Midbrain (tissue), 1 donor: Measurements from ENCODE around the gene SKAP1.

ENCODE experiments used
- DNase-seq: peaks from one replicate; lab custom pipeline; 2025; lab: John Stamatoyannopoulos, UW

The SKAP1 gene

GRCh38 chr17:48429638-48430586 is at the start of gene SKAP1:
TSS of gene SKAP1 (minus strand) at chr17:48430214.
- no peak for DNase-seq

- no peak for DNase-seq
Observed at GRCh38 chr17:48479014-48479402, 49.0 kb upstream of the SKAP1 start.

GRCh38 chr17:48478224-48479013 is 48.4 kb upstream of the SKAP1 start:
- DNase-seq = no peak

- DNase-seq = no peak
Observed at GRCh38 chr17:48477221-48477620, 47.2 kb upstream of the SKAP1 start.

GRCh38 chr17:48472411-48473281 is 42.6 kb upstream of the SKAP1 start:
- DNase-seq = no peak

GRCh38 chr17:48471817-48472410 is 41.9 kb upstream of the SKAP1 start:
- no peak for DNase-seq

GRCh38 chr17:48470388-48471034 is 40.5 kb upstream of the SKAP1 start:
- DNase-seq = no peak

GRCh38 chr17:48469227-48469626 is 39.2 kb upstream of the SKAP1 start:
- no peak for DNase-seq

GRCh38 chr17:48468299-48468698 is 38.3 kb upstream of the SKAP1 start:
- no peak for DNase-seq

GRCh38 chr17:48465884-48466283 is 35.9 kb upstream of the SKAP1 start:
- no peak for DNase-seq

GRCh38 chr17:48463526-48463925 is 33.5 kb upstream of the SKAP1 start:
- no peak for DNase-seq

- no peak for DNase-seq
Observed at GRCh38 chr17:48462946-48463345, 32.9 kb upstream of the SKAP1 start.

- DNase-seq = no peak
Observed at GRCh38 chr17:48460052-48460451, 30.0 kb upstream of the SKAP1 start.

- DNase-seq = no peak
Observed at GRCh38 chr17:48459070-48459844, 29.2 kb upstream of the SKAP1 start.

GRCh38 chr17:48457080-48457836 is 27.2 kb upstream of the SKAP1 start:
- DNase-seq = peak; percentile 13

- DNase-seq = no peak
Observed at GRCh38 chr17:48456589-48456988, 26.6 kb upstream of the SKAP1 start.

- DNase-seq = no peak
Observed at GRCh38 chr17:48455791-48456190, 25.8 kb upstream of the SKAP1 start.

- no peak for DNase-seq
Observed at GRCh38 chr17:48453447-48453846, 23.4 kb upstream of the SKAP1 start.

- no peak for DNase-seq
Observed at GRCh38 chr17:48451489-48451888, 21.5 kb upstream of the SKAP1 start.
